Measurements from ENCODE around the gene TAMALIN.

Gene TAMALIN

GRCh38 chr12:52018433-52019112 is 11.8 kb downstream of the TAMALIN start:
- no peak for DNase-seq
- Histone ChIP-seq H3K27me3 (ENCODE audit: insufficient read depth, low read length, poor library complexity) (no peaks in the 10 kb centered on the region), H4K5ac (ENCODE audit: low read length) (no peak overlapping the region), H3K4me1 (ENCODE audit: control insufficient read depth, low read depth, low read length) (peaks cover 2% of the 10 kb centered on the region), H4K8ac (ENCODE audit: low read depth, low read length) (no peak overlapping the region), H2BK5ac (ENCODE audit: low read length) (no peak overlapping the region), H3K79me1 (ENCODE audit: low read length) (no peaks in the 10 kb centered on the region), H3K4me2 (ENCODE audit: low read length) (no peak overlapping the region), H2BK15ac (replicated peaks; ENCODE audit: low read depth) (no peak overlapping the region), H3K23ac (ENCODE audit: low read length) (no peak overlapping the region), H2AK5ac (ENCODE audit: low read length) (no peak overlapping the region), H3K79me2 (ENCODE audit: control insufficient read depth, insufficient read depth, low read length) (no peaks in the 10 kb centered on the region), H3K56ac (ENCODE audit: low read length) (no peak overlapping the region), H2BK120ac (ENCODE audit: low read depth, low read length) (no peak overlapping the region), H3K4me3 (ENCODE audit: low read length) (no peak overlapping the region), H3K36me3 (ENCODE audit: control insufficient read depth, insufficient read depth, low read length) (no peaks in the 10 kb centered on the region), H3K9ac (ENCODE audit: low read length) (no peak overlapping the region), H3K4ac (ENCODE audit: low read depth, low read length) (no peak overlapping the region), H3K27ac (ENCODE audit: low read depth, low read length) (no peak overlapping the region), H3K18ac (ENCODE audit: low read length) (no peak overlapping the region)
- no CpG with 5 or more reads among the region's 4 CpGs for WGBS (ENCODE audit: extremely low coverage, insufficient coverage, low lambda C conversion rate)

DNA sequence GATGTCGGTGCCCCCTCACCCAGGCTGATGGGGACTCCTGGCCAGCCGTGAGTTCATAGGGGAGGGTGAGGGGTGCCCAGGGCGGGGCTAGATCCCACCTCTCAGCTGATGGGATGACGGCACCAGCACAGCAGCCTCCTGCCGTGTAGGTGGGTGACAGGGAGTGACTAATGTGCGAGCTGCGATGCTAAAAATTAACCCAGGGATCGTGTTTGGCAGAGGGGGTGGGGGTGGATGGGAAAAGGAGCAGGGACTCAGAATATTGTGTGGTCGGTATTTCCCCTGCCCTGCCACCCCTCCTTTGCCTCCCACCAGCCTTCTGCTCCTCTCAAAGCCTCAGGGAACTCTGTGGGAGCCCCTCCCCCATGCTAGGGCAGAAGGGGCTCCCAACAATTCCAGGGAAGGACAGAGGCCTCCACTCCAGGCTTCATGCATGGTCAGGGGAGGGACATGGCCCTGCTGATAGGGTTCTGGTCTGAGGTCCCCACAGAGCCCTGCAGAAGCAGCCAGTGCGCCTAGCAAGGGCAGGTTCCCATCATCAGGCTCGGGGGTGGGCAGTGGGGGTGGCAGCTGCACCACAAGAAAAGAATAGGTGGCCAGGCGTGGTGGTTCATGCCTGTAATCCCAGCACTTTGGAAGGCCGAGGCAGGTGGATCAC is 12.5 kb downstream of the TAMALIN start:
- no peak for DNase-seq
- Histone ChIP-seq H4K8ac (ENCODE audit: low read depth, low read length) (no peak overlapping the region), H2BK120ac (ENCODE audit: low read depth, low read length) (no peak overlapping the region), H3K56ac (ENCODE audit: low read length) (no peak overlapping the region), H3K9ac (ENCODE audit: low read length) (no peak overlapping the region), H3K4me1 (ENCODE audit: control insufficient read depth, low read depth, low read length) (no peaks in the 10 kb centered on the region), H2AK5ac (ENCODE audit: low read length) (no peak overlapping the region), H3K18ac (ENCODE audit: low read length) (no peak overlapping the region), H3K4ac (ENCODE audit: low read depth, low read length) (no peak overlapping the region), H3K4me2 (ENCODE audit: low read length) (no peak overlapping the region), H3K79me1 (ENCODE audit: low read length) (no peaks in the 10 kb centered on the region), H3K79me2 (ENCODE audit: control insufficient read depth, insufficient read depth, low read length) (no peaks in the 10 kb centered on the region), H3K4me3 (ENCODE audit: low read length) (no peak overlapping the region), H3K27me3 (ENCODE audit: insufficient read depth, low read length, poor library complexity) (no peaks in the 10 kb centered on the region), H3K23ac (ENCODE audit: low read length) (no peak overlapping the region), H3K27ac (ENCODE audit: low read depth, low read length) (no peak overlapping the region), H4K5ac (ENCODE audit: low read length) (no peak overlapping the region), H2BK15ac (replicated peaks; ENCODE audit: low read depth) (no peak overlapping the region), H3K36me3 (ENCODE audit: control insufficient read depth, insufficient read depth, low read length) (no peaks in the 10 kb centered on the region), H2BK5ac (ENCODE audit: low read length) (no peak overlapping the region)
- no CpG with 5 or more reads among the region's 13 CpGs for WGBS (ENCODE audit: extremely low coverage, insufficient coverage, low lambda C conversion rate)

DNA sequence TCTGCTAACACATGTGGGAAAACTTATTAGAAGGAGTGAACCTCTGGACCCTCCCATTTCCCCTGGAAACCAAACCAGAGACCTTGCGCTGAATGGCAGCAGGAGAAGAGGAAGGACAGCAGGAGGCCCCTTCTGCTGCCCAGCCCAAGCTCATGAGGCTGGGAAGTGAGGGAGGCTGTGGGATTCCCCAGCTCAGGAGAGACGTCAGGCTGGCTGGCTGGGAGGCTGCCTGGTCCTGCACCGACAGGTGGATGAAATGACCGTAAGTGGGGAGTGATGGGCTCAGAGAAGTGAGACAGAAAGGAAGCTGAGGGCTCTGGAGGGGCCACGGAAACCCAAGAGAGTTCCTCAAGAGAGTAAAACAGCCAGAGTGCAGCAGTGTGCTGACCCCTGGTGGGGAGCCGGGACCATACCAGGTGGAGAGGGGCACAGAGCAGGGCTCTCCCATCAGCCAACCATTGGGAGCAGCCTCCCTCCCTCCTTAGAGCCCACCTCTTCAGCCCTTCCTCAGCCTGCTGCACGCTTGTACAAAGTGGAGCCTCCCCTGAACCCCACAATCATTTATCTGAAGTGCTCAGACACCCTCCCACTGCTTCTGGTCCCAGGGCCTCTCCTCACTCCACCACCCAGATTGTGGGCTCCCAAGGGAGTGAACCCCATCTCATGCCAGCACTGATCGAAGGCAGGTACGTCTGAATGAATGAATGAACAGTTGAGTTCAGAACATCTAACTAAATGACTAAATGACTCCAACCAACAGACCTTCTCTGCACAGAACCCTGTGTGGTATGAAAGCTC is 14.0 kb downstream of the TAMALIN start:
- H3K4me3 ChIP-seq (ENCODE audit: low read length) = no peak overlapping the region
- peak; percentile 85 for DNase-seq
- no peak overlapping the region for H3K56ac ChIP-seq (ENCODE audit: low read length)
- no peaks in the 10 kb centered on the region for H3K79me1 ChIP-seq (ENCODE audit: low read length)
- no peaks in the 10 kb centered on the region for H3K36me3 ChIP-seq (ENCODE audit: control insufficient read depth, insufficient read depth, low read length)
- H2BK15ac ChIP-seq (replicated peaks; ENCODE audit: low read depth) = no peak overlapping the region
- no peak overlapping the region for H3K4me2 ChIP-seq (ENCODE audit: low read length)
- H4K8ac ChIP-seq (ENCODE audit: low read depth, low read length) = no peak overlapping the region
- H3K23ac ChIP-seq (ENCODE audit: low read length) = no peak overlapping the region
- WGBS (ENCODE audit: extremely low coverage, insufficient coverage, low lambda C conversion rate) = no CpG with 5 or more reads among the region's 9 CpGs
- H2BK120ac ChIP-seq (ENCODE audit: low read depth, low read length) = no peak overlapping the region
- H3K79me2 ChIP-seq (ENCODE audit: control insufficient read depth, insufficient read depth, low read length) = no peaks in the 10 kb centered on the region
- H3K27me3 ChIP-seq (ENCODE audit: insufficient read depth, low read length, poor library complexity) = no peaks in the 10 kb centered on the region
- H3K18ac ChIP-seq (ENCODE audit: low read length) = no peak overlapping the region
- H4K5ac ChIP-seq (ENCODE audit: low read length) = no peak overlapping the region
- H3K4me1 ChIP-seq (ENCODE audit: control insufficient read depth, low read depth, low read length) = no peaks in the 10 kb centered on the region
- H3K9ac ChIP-seq (ENCODE audit: low read length) = no peak overlapping the region
- no peak overlapping the region for H3K4ac ChIP-seq (ENCODE audit: low read depth, low read length)
- no peak overlapping the region for H2AK5ac ChIP-seq (ENCODE audit: low read length)
- H3K27ac ChIP-seq (ENCODE audit: low read depth, low read length) = no peak overlapping the region
- H2BK5ac ChIP-seq (ENCODE audit: low read length) = no peak overlapping the region

GRCh38 chr12:52022841-52023181 is 16.1 kb downstream of the TAMALIN start:
- no peak overlapping the region for H2BK120ac ChIP-seq (ENCODE audit: low read depth, low read length)
- no peaks in the 10 kb centered on the region for H3K79me1 ChIP-seq (ENCODE audit: low read length)
- peak; percentile 50 for DNase-seq
- H3K27me3 ChIP-seq (ENCODE audit: insufficient read depth, low read length, poor library complexity) = no peaks in the 10 kb centered on the region
- H4K5ac ChIP-seq (ENCODE audit: low read length) = no peak overlapping the region
- no peak overlapping the region for H2AK5ac ChIP-seq (ENCODE audit: low read length)
- H3K4me1 ChIP-seq (ENCODE audit: control insufficient read depth, low read depth, low read length) = peaks cover 2% of the 10 kb centered on the region
- H3K56ac ChIP-seq (ENCODE audit: low read length) = peak overlapping the region; percentile 19
- whole genome bisulfite sequencing (ENCODE audit: extremely low coverage, insufficient coverage, low lambda C conversion rate) = no CpG with 5 or more reads among the region's 14 CpGs
- H2BK15ac ChIP-seq (replicated peaks; ENCODE audit: low read depth) = no peak overlapping the region
- peak overlapping the region; percentile 36 for H3K4me2 ChIP-seq (ENCODE audit: low read length)
- no peak overlapping the region for H2BK5ac ChIP-seq (ENCODE audit: low read length)
- H3K36me3 ChIP-seq (ENCODE audit: control insufficient read depth, insufficient read depth, low read length) = no peaks in the 10 kb centered on the region
- no peak overlapping the region for H3K4ac ChIP-seq (ENCODE audit: low read depth, low read length)
- no peak overlapping the region for H4K8ac ChIP-seq (ENCODE audit: low read depth, low read length)
- no peak overlapping the region for H3K23ac ChIP-seq (ENCODE audit: low read length)
- H3K9ac ChIP-seq (ENCODE audit: low read length) = peak overlapping the region; percentile 3
- H3K18ac ChIP-seq (ENCODE audit: low read length) = no peak overlapping the region
- H3K4me3 ChIP-seq (ENCODE audit: low read length) = no peak overlapping the region
- no peak overlapping the region for H3K27ac ChIP-seq (ENCODE audit: low read depth, low read length)
- no peaks in the 10 kb centered on the region for H3K79me2 ChIP-seq (ENCODE audit: control insufficient read depth, insufficient read depth, low read length)

DNA sequence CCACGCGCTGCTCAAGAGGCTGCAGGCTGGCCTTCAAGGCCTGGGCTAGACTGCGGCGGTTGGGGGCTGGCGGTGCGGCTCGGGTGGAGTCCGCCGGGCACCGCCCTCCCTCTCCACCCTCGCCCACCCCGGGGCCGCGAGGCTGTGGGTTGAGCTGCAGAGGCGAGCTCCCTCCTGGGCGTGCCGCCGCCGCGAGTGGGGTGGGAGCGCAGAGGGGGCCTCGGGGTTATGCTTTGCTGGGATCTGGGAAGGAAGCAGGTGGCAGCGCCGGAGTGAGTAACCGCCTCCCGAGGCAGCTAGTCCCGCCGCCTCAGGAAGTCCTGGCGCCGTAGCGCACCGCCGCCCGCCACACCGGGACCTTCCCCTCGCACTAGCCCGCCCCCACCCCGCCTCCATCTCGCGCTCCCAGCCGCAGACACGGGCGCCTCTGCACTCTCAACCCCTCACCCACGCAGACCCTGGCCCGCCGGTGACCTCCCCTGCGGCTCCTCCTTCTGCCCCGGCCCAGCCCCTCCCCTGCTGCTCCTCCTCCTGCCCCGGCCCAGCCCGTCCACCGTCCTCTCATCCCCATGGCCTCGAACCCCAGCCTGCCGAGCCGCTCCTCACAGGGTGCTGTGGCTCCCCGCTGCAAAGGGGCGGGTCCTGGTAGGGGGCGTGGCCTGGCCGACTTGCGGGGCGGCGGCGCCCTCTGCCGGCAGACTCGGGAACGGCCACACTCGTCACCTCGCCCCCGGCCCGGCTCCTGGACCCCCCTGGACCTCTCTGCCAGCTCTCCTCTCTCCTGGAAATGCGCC is 16.6 kb downstream of the TAMALIN start:
- H3K27ac ChIP-seq (ENCODE audit: low read depth, low read length) = no peak overlapping the region

More for the DNA sequence above, 16.6 kb downstream of the TAMALIN start:
- H3K56ac ChIP-seq (ENCODE audit: low read length) = peak overlapping the region; percentile 52
- peak; percentile 80 for DNase-seq
- H2BK120ac ChIP-seq (ENCODE audit: low read depth, low read length) = no peak overlapping the region
- no peak overlapping the region for H4K8ac ChIP-seq (ENCODE audit: low read depth, low read length)
- no peak overlapping the region for H4K5ac ChIP-seq (ENCODE audit: low read length)
- H3K27me3 ChIP-seq (ENCODE audit: insufficient read depth, low read length, poor library complexity) = no peaks in the 10 kb centered on the region
- WGBS (ENCODE audit: extremely low coverage, insufficient coverage, low lambda C conversion rate) = no CpG with 5 or more reads among the region's 70 CpGs
- H3K79me2 ChIP-seq (ENCODE audit: control insufficient read depth, insufficient read depth, low read length) = no peaks in the 10 kb centered on the region
- no peak overlapping the region for H2AK5ac ChIP-seq (ENCODE audit: low read length)
- peaks cover 2% of the 10 kb centered on the region for H3K4me1 ChIP-seq (ENCODE audit: control insufficient read depth, low read depth, low read length)
- peak overlapping the region; percentile 53 for H3K9ac ChIP-seq (ENCODE audit: low read length)
- H3K23ac ChIP-seq (ENCODE audit: low read length) = no peak overlapping the region
- no peak overlapping the region for H3K4me3 ChIP-seq (ENCODE audit: low read length)
- no peak overlapping the region for H2BK5ac ChIP-seq (ENCODE audit: low read length)
- no peaks in the 10 kb centered on the region for H3K79me1 ChIP-seq (ENCODE audit: low read length)
- H3K36me3 ChIP-seq (ENCODE audit: control insufficient read depth, insufficient read depth, low read length) = no peaks in the 10 kb centered on the region
- no peak overlapping the region for H3K4ac ChIP-seq (ENCODE audit: low read depth, low read length)
- H3K4me2 ChIP-seq (ENCODE audit: low read length) = peak overlapping the region; percentile 36
- no peak overlapping the region for H2BK15ac ChIP-seq (replicated peaks; ENCODE audit: low read depth)
- H3K18ac ChIP-seq (ENCODE audit: low read length) = no peak overlapping the region

All from mesendoderm (in vitro differentiated cells).